NCI-H1694 (cell line): Measurements from ENCODE around the gene DMRTC2.
A peak's percentile ranks its signal among the peaks of the same experiment; 100 is the strongest.

Experiments used
- DNase-seq: peaks from one replicate; lab custom pipeline; 2025; lab: John Stamatoyannopoulos, UW

The DMRTC2 gene

GRCh38 chr19:41845001-41845050 lies at the start of gene DMRTC2:
Gene DMRTC2 (plus strand): TSS chr19:41845042. CDS start chr19:41847429, 2,387 bp downstream.
- DNase-seq, result no peak

- DNase-seq, result no peak
These were observed 48.5 kb upstream of the DMRTC2 start, which contains the start of gene CEACAM3 for GRCh38 chr19:41796362-41796761. Gene CEACAM3 (plus strand): TSS chr19:41796587. CDS start chr19:41796678, 91 bp downstream.

- DNase-seq, result no peak
These were observed 47.9 kb upstream of the DMRTC2 start for GRCh38 chr19:41796901-41797300.

GRCh38 chr19:41799444-41800000 lies 45.3 kb upstream of the DMRTC2 start:
- DNase-seq, result no peak

- DNase-seq, result no peak
These were observed 43.8 kb upstream of the DMRTC2 start for GRCh38 chr19:41801031-41801430.

GRCh38 chr19:41801792-41802211 lies 43.0 kb upstream of the DMRTC2 start:
- no peak for DNase-seq

- DNase-seq, result no peak
These were observed 42.1 kb upstream of the DMRTC2 start for GRCh38 chr19:41802770-41803169.

GRCh38 chr19:41804336-41804735 lies 40.5 kb upstream of the DMRTC2 start:
- no peak for DNase-seq

GRCh38 chr19:41807176-41807575 lies 37.7 kb upstream of the DMRTC2 start:
- no peak for DNase-seq

GRCh38 chr19:41808663-41809566 lies 35.9 kb upstream of the DMRTC2 start:
- DNase-seq, result no peak

GRCh38 chr19:41810301-41810700 lies 34.5 kb upstream of the DMRTC2 start:
- no peak for DNase-seq

- no peak for DNase-seq
These were observed 33.8 kb upstream of the DMRTC2 start for GRCh38 chr19:41811036-41811435.

- DNase-seq, result no peak
These were observed 32.9 kb upstream of the DMRTC2 start for GRCh38 chr19:41811981-41812380.

GRCh38 chr19:41813911-41814310 lies 30.9 kb upstream of the DMRTC2 start:
- DNase-seq, result no peak

GRCh38 chr19:41815301-41815700 lies 29.5 kb upstream of the DMRTC2 start:
- no peak for DNase-seq

GRCh38 chr19:41816761-41817160 lies 28.1 kb upstream of the DMRTC2 start:
- DNase-seq, result no peak

- DNase-seq, result peak; percentile 34
These were observed 23.7 kb upstream of the DMRTC2 start for GRCh38 chr19:41821003-41821735.

GRCh38 chr19:41837981-41838708 lies 6.7 kb upstream of the DMRTC2 start:
- DNase-seq, result no peak

GRCh38 chr19:41839211-41839610 lies 5.6 kb upstream of the DMRTC2 start:
- DNase-seq, result no peak

GRCh38 chr19:41843371-41843770 lies 1.5 kb upstream of the DMRTC2 start:
- DNase-seq, result no peak

GRCh38 chr19:41844601-41845000 lies 241 bp upstream of the DMRTC2 start, which contains the start of gene LYPD4:
Gene LYPD4 (minus strand): TSS chr19:41844683. CDS start chr19:41839285, 5,398 bp downstream.
- DNase-seq, result no peak

- no peak for DNase-seq
These were observed 279 bp downstream of the DMRTC2 start for GRCh38 chr19:41845051-41845590.
